Heart right ventricle (tissue), 16 donors: ENCODE measurements around the gene TSKU. TPM values are rescaled to one million over a fixed set of nuclear protein-coding genes. Genes with fewer than 3 reads are reported as not detected.
"Not testable (repeated sequence)": the region's sequence is repeated elsewhere in the genome, so short reads cannot be mapped to it uniquely, and the experiment has no call there.

Source experiments
- ATAC-seq, 8 donors: fragments of 200-7000 bp; cut with Tn5 transposase; one replicate each; pipeline ENCODE4 v1.9.1; 2020; ENCODE audit warnings: mild to moderate bottlenecking in 8 of 8, moderate library complexity in 8 of 8, moderate number of reproducible peaks in 1 of 8
- DNase-seq, 2 donors: peaks; one replicate each; pipeline ENCODE4 v3.0.0-alpha.2; 2020
- H3K27ac ChIP-seq, 10 donors: fragments of 200-600 bp; sonication (generic) in 2 of 10; one replicate each; pipeline versions ENCODE4 v1.5.0 to v1.8.0; 2020 to 2022; ENCODE audit warnings: mild to moderate bottlenecking in 3 of 10
- H3K27me3 ChIP-seq, 7 donors: fragments of 200-600 bp; one replicate each; pipeline ENCODE4 v1.8.0; 2021 to 2022; ENCODE audit warnings: mild to moderate bottlenecking in 2 of 7
- H3K36me3 ChIP-seq, 9 donors: fragments of 200-600 bp; sonication (generic) in 1 of 9; one replicate each; pipeline versions ENCODE4 v1.5.0 to v1.8.0; 2020 to 2022; ENCODE audit warnings: mild to moderate bottlenecking in 2 of 9
- H3K4me1 ChIP-seq, 9 donors: fragments of 200-600 bp; sonication (generic) in 1 of 9; one replicate each; pipeline versions ENCODE4 v1.5.0 to v1.8.0; 2020 to 2022; ENCODE audit warnings: mild to moderate bottlenecking in 4 of 9
- H3K4me3 ChIP-seq, 10 donors: fragments of 200-600 bp; sonication (generic) in 2 of 10; one replicate each; pipeline versions ENCODE4 v1.5.0 to v1.8.0; 2020 to 2022; ENCODE audit warnings: mild to moderate bottlenecking in 7 of 10, moderate library complexity in 2 of 10
- H3K9me3 ChIP-seq, 11 donors: fragments of 200-600 bp in 10 of 11; sonication (generic) in 2 of 11; one replicate each; pipeline versions ENCODE4 v1.5.0 to v1.8.0; 2013 to 2022; ENCODE audit warnings: mild to moderate bottlenecking in 2 of 11, control low read depth in 1 of 11, moderate library complexity in 1 of 11
- CTCF ChIP-seq, 9 donors: fragments of 200-600 bp; sonication (generic) in 2 of 9; IDR thresholded peaks; one replicate each; pipeline versions ENCODE4 v1.5.0 to v1.8.0; 2021 to 2022; ENCODE audit warnings: antibody characterized with exemption in 9 of 9, mild to moderate bottlenecking in 5 of 9, moderate library complexity in 1 of 9
- WGBS, 2 donors: extraction: QIAGEN DNeasy Blood & Tissue Kit; methylation state at CpG; one replicate each; pipeline ENCODE4 v1.1.7; 2013; ENCODE audit warnings: inconsistent platforms in 1 of 2; 5-methylcytosine and 5-hydroxymethylcytosine counted together
- intact Hi-C, 10 donors: fragments of 100-400 bp; cut with DNase I; formaldehyde crosslinking; loops; one replicate each; pipeline versions ENCODE4 v1.11.1 to v1.14.2; 2022
- polyA plus RNA-seq, 2 donors: library from polyadenylated mRNA; stranded (reverse); fragments of 200-250 nt; gene quantifications; one replicate each; pipeline ENCODE4 v1.2.3, GENCODE V29; 2013
- total RNA-seq, 10 donors: library from RNA; stranded (reverse); fragmentation: NEBNext Ultra II Directional in 3 of 10; extraction: Animal tissue kit (Norgen Biotek cat#: 25700) in 3 of 10; gene quantifications; one replicate each; pipeline versions ENCODE4 v1.2.1 to v1.2.4, GENCODE V29; 2021 to 2023
- donor health status: Arrhythmogenic right ventricular cardiomyopathy.
- donor health status: ischemic (EF 13 %, LVEDD 7.1; RV severe dilation, severe dysfunction).
- donor health status: healthy with polysubstance abuse.
- donor health status: DM: no; HTN: yes; CAD: no.
- donor health status: DM: no; HTN: no; CAD: no.
- donor health status: ischemic (EF 25% LVEDD 6.9; RV normal size, moderate dysfunction).
- donor health status: ischemic (EF 25% LVEDD 5.7; RV mildly dilated, moderate dysfunction).
- donor health status: healthy.
- donor health status: DM: yes; HTN: yes; CAD: no.
- donor health status: Ischemic cardiomyopathy.
- donor health status: ischemic (EF 35%, LVEDD 5.7; RV mildly dilated, moderate dysfunction).
- donor health status: nonischemic (EF 11% LVEDD 7.7; RV severe dilation, severe dysfunction).
- donor health status: DM: yes; HTN: yes; CAD: no.
- donor health status: PGD.
- donor health status: ischemic (EF 29% LVEDD 5.4; RV normal size, mild dysfunction).
- donor health status: nonischemic (EF 23%, LVEDD 6.1; RV moderate dilation, normal function).

Gene TSKU
- total and polyA plus RNA-seq, 12 donors, result 3.0 to 21.9 (median 6.8) TPM

- intact Hi-C loops, result loop anchor here in 4 of 10 donors (2.0 to 10.0 kb wide), 3 partner anchors 106 to 224 kb away; partner anchors contain the start of gene B3GNT6 (in 1 of the 4)
- 96 to 98% methylated on average over 4 of the region's 4 CpGs for WGBS, 2 donors
- TF ChIP-seq CTCF (IDR thresholded peaks at IDR 0.05), result no peak
Measured at GRCh38 chr11:76811259-76811658, 28.1 kb downstream of the TSKU start.

DNA sequence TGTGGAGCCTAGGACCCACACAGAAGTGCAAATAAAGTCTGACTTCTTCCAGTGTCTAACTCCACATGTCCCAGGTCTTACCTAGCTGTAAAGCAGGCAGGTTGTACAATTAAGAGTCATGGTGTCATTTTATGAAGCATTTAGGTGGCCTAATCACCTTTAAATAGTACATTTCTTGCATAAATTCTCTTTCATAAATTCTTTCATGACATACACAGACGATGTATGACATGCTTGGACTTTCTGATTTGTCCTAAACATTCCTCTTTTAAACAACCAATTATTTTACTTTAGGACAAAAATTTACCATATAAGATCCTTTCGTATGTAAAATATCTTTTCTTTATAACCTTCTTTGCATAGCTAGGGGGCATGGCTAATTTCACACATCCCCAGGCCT is 31.3 kb downstream of the TSKU start:
- peaks cover 0 to 36% (median 12%) of the 10 kb centered on the region in 11 donors for H3K9me3 ChIP-seq
- DNase-seq (no peak), ATAC-seq (no peak)
- WGBS, 2 donors, result 94 to 95% methylated on average over 2 of the region's 2 CpGs
- no peaks in the 10 kb centered on the region for H3K27me3 ChIP-seq
- peaks cover 0 to 11% (median 6%) of the 10 kb centered on the region in 9 donors for H3K4me1 ChIP-seq
- H3K27ac ChIP-seq, result no peak overlapping the region
- no peak for TF ChIP-seq CTCF (IDR thresholded peaks at IDR 0.05)
- intact Hi-C loops, result loop anchor here in 2 of 10 donors (5.0 to 10.0 kb wide), 2 partner anchors 103 to 220 kb away; partner anchors contain the start of gene B3GNT6 (in 1 of the 2)
- H3K36me3 ChIP-seq, result no peaks in the 10 kb centered on the region
- no peak overlapping the region for H3K4me3 ChIP-seq

More at GRCh38 chr11:76811259-76811658, 28.1 kb downstream of the TSKU start:
- Histone ChIP-seq H3K27me3 (no peaks in the 10 kb centered on the region), H3K36me3 (no peaks in the 10 kb centered on the region), H3K9me3 (peaks cover 0 to 24% (median 12%) of the 10 kb centered on the region in 11 donors), H3K27ac (peak overlapping the region in 2 of 10 donors; percentile 72 to 74), H3K4me3 (no peak overlapping the region), H3K4me1 (peaks cover 0 to 24% (median 14%) of the 10 kb centered on the region in 9 donors)
- ATAC-seq (no peak), DNase-seq (no peak)

DNA sequence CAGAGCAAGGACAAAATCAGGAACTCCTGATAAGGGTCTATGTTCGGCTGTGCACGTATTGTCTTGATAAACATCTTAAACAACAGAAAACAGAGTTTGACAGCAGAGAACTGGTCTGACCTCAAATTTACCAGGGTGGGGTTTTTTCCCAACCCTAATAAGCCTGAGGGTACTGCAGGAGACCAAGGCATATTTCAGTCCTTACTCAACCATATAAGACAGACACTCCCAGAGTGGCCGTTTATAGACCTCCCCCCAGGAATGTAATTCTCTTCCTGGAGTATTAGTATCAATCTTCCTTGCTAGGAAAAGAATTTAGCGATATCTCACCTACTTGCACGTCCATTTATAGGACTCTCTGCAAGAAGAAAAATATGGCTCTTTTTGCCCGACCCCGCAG is 32.5 kb downstream of the TSKU start:
- ATAC-seq, H3K4me3 ChIP-seq, DNase-seq, H3K27ac ChIP-seq, H3K27me3 ChIP-seq, H3K4me1 ChIP-seq, H3K36me3 ChIP-seq: not testable (repeated sequence)
- 91% methylated on average over 7 of the region's 7 CpGs for WGBS, 2 donors
- intact Hi-C loops, result loop anchor here in 1 of 10 donors (10.0 kb wide), 1 partner anchor 219 kb away; the partner anchor contains the start of gene B3GNT6
- peaks cover 0 to 36% (median 12%) of the 10 kb centered on the region in 11 donors for H3K9me3 ChIP-seq

- DNase-seq, result no peak
Measured at GRCh38 chr11:76820184-76820566, 37.0 kb downstream of the TSKU start.

GRCh38 chr11:76821396-76821795 is 38.2 kb downstream of the TSKU start:
- H3K27ac ChIP-seq, ATAC-seq, H3K27me3 ChIP-seq, H3K4me3 ChIP-seq, H3K36me3 ChIP-seq, intact Hi-C loops, DNase-seq: not testable (repeated sequence)
- 95 to 97% methylated on average over 25 to 29 of the region's 29 CpGs for WGBS, 2 donors
- Histone ChIP-seq H3K9me3 (peaks cover 0 to 11% (median 0%) of the 10 kb centered on the region in 11 donors), H3K4me1 (peaks cover 0 to 37% (median 22%) of the 10 kb centered on the region in 9 donors)

More at GRCh38 chr11:76820184-76820566, 37.0 kb downstream of the TSKU start:
- Histone ChIP-seq H3K36me3 (no peaks in the 10 kb centered on the region), H3K27me3 (no peaks in the 10 kb centered on the region), H3K4me3 (no peak overlapping the region), H3K4me1 (peaks cover 0 to 27% (median 16%) of the 10 kb centered on the region in 9 donors), H3K27ac (peak overlapping the region in 2 of 10 donors; percentile 25 to 39), H3K9me3 (peaks cover 0 to 24% (median 10%) of the 10 kb centered on the region in 11 donors)
- intact Hi-C loops, result no loop called here
- ATAC-seq, result no peak
- TF ChIP-seq CTCF (IDR thresholded peaks at IDR 0.05), result no peak
- WGBS, 2 donors, result 73 to 100% methylated on average over 1 of the region's 1 CpG
